ENCODE results near the gene C12orf76. TPM values are rescaled to one million over a fixed set of nuclear protein-coding genes. Genes with fewer than 3 reads are reported as not detected.

The C12orf76 gene
- total RNA-seq, 4 donors from 2014 or later = 9.3 to 11.0 (median 10.1) TPM; not detected in 1

DNA sequence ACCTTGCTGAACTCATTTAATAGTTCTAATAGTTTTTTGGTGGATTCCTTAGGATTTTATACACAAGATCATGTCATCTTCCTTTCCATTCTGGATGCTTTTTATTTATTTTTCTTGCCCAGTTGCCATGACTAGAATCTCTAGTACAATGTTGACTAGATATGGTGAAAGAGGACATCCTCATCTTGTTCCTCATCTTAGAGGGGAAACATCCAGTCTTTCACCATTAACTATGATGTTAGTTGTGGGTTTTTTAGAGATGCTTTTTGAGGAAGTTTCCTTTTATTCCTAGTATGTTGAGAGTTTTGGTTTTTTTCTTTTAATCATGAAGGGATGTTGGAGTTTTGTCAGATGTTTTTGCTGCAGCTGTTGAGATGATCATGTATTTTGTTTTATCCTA, 40.4 kb downstream of the C12orf76 start:
- Histone ChIP-seq H3K4me1 (peaks cover 6 to 45% (median 15%) of the 10 kb centered on the region in 4 donors), H3K4me3 (no peak overlapping the region), H3K27me3 (no peaks in the 10 kb centered on the region), H3K36me3 (peaks cover 0 to 7% (median 0%) of the 10 kb centered on the region in 4 donors), H3K9me3 (no peaks in the 10 kb centered on the region), H3K27ac (no peak overlapping the region)
- TF ChIP-seq CTCF (IDR thresholded peaks at IDR 0.05) (no peak), POLR2AphosphoS5 (IDR thresholded peaks at IDR 0.05) (no peak), EP300 (IDR thresholded peaks at IDR 0.05; ENCODE audit: low read depth) (no peak), POLR2A (IDR thresholded peaks at IDR 0.05) (no peak)
- intact Hi-C loops (cut with DNase I; ENCODE audit: low total_unique reads) = no loop called here
- in situ Hi-C loops (cut with MboI; ENCODE audit: low pct_ligation_motif_present in 1 of 4, low pct_unique_long_range_greater_than_20kb in 1 of 4, low sequenced_read_pairs in 3 of 4) = no loop called here
- DNase-seq = no peak

GRCh38 chr12:110006115-110006514, 42.2 kb downstream of the C12orf76 start:
- no peak for DNase-seq
- no peaks in the 10 kb centered on the region for H3K27me3 ChIP-seq
- in situ Hi-C loops (cut with MboI; ENCODE audit: low pct_ligation_motif_present in 1 of 4, low pct_unique_long_range_greater_than_20kb in 1 of 4, low sequenced_read_pairs in 3 of 4) (no loop called here), intact Hi-C loops (cut with DNase I; ENCODE audit: low total_unique reads) (no loop called here)
- WGBS, 2 donors (ENCODE audit: low coverage in 1 of 2) = 95 to 100% methylated on average over 2 to 4 of the region's 4 CpGs
- H3K36me3 ChIP-seq = no peaks in the 10 kb centered on the region
- H3K9me3 ChIP-seq = no peaks in the 10 kb centered on the region
- no peak for TF ChIP-seq POLR2A (IDR thresholded peaks at IDR 0.05)
- TF ChIP-seq CTCF (IDR thresholded peaks at IDR 0.05) = no peak
- TF ChIP-seq POLR2AphosphoS5 (IDR thresholded peaks at IDR 0.05) = no peak
- no peak for TF ChIP-seq EP300 (IDR thresholded peaks at IDR 0.05; ENCODE audit: low read depth)
- H3K4me3 ChIP-seq = no peak overlapping the region
- peaks cover 6 to 52% (median 27%) of the 10 kb centered on the region in 4 donors for H3K4me1 ChIP-seq
- no peak overlapping the region for H3K27ac ChIP-seq

GRCh38 chr12:110005319-110005973, 42.9 kb downstream of the C12orf76 start:
- Histone ChIP-seq H3K27me3 (no peaks in the 10 kb centered on the region), H3K4me3 (no peak overlapping the region), H3K36me3 (no peaks in the 10 kb centered on the region), H3K9me3 (no peaks in the 10 kb centered on the region), H3K27ac (peak overlapping the region; percentile 51 to 70 (median 63)), H3K4me1 (peaks cover 6 to 54% (median 29%) of the 10 kb centered on the region in 4 donors)
- in situ Hi-C loops (cut with MboI; ENCODE audit: low pct_ligation_motif_present in 1 of 4, low pct_unique_long_range_greater_than_20kb in 1 of 4, low sequenced_read_pairs in 3 of 4) (no loop called here), intact Hi-C loops (cut with DNase I; ENCODE audit: low total_unique reads) (no loop called here)
- TF ChIP-seq CTCF (IDR thresholded peaks at IDR 0.05) (no peak), POLR2AphosphoS5 (IDR thresholded peaks at IDR 0.05) (no peak), POLR2A (IDR thresholded peaks at IDR 0.05) (no peak), EP300 (IDR thresholded peaks at IDR 0.05; ENCODE audit: low read depth) (no peak)
- WGBS, 2 donors (ENCODE audit: low coverage in 1 of 2) = 63 to 82% methylated on average over 7 of the region's 7 CpGs
- DNase-seq = peak; percentile 28

GRCh38 chr12:110004598-110004997, 43.7 kb downstream of the C12orf76 start:
- H3K4me1 ChIP-seq = peaks cover 6 to 58% (median 33%) of the 10 kb centered on the region in 4 donors
- TF ChIP-seq POLR2AphosphoS5 (IDR thresholded peaks at IDR 0.05) = no peak
- TF ChIP-seq CTCF (IDR thresholded peaks at IDR 0.05) = no peak
- TF ChIP-seq EP300 (IDR thresholded peaks at IDR 0.05; ENCODE audit: low read depth) = no peak
- no peak for TF ChIP-seq POLR2A (IDR thresholded peaks at IDR 0.05)
- DNase-seq = no peak
- no peaks in the 10 kb centered on the region for H3K27me3 ChIP-seq
- in situ Hi-C loops (cut with MboI; ENCODE audit: low pct_ligation_motif_present in 1 of 4, low pct_unique_long_range_greater_than_20kb in 1 of 4, low sequenced_read_pairs in 3 of 4) = no loop called here
- WGBS, 2 donors (ENCODE audit: low coverage in 1 of 2) = 20 to 30% methylated on average over 3 to 4 of the region's 4 CpGs
- no peaks in the 10 kb centered on the region for H3K9me3 ChIP-seq
- no peak overlapping the region for H3K4me3 ChIP-seq
- H3K27ac ChIP-seq = peak overlapping the region; percentile 51 to 70 (median 68)
- H3K36me3 ChIP-seq = no peaks in the 10 kb centered on the region
- intact Hi-C loops (cut with DNase I; ENCODE audit: low total_unique reads) = no loop called here
